Suprapubic skin (tissue), 4 donors: ENCODE data around the gene TPSAB1. TPM values are rescaled to one million over a fixed set of nuclear protein-coding genes. Genes with fewer than 3 reads are reported as not detected.

Source experiments
- DNase-seq, 2 donors: peaks; one replicate each; pipeline ENCODE4 v3.0.0-alpha.2; 2019; ENCODE audit warnings: low spot score in 2 of 2
- H3K27ac ChIP-seq: fragments of 200-600 bp; sonication (generic); one replicate; pipeline ENCODE4 v1.5.1; 2019
- H3K27me3 ChIP-seq: fragments of 200-600 bp; sonication (generic); one replicate; pipeline ENCODE4 v1.5.1; 2019
- H3K36me3 ChIP-seq: fragments of 200-600 bp; sonication (generic); one replicate; pipeline ENCODE4 v1.5.1; 2019
- H3K4me1 ChIP-seq: fragments of 200-600 bp; sonication (generic); one replicate; pipeline ENCODE4 v1.5.1; 2019
- H3K4me3 ChIP-seq: fragments of 200-600 bp; sonication (generic); one replicate; pipeline ENCODE4 v1.5.1; 2019; ENCODE audit warnings: mild to moderate bottlenecking
- H3K9me3 ChIP-seq: fragments of 200-600 bp; sonication (generic); one replicate; pipeline ENCODE4 v1.5.1; 2019
- CTCF ChIP-seq, 2 donors: fragments of 200-600 bp in 1 of 2; fragments of 450-650 bp in 1 of 2; sonication (generic) in 1 of 2; IDR thresholded peaks; one replicate each; pipeline ENCODE4 v1.5.1; 2016 to 2019; ENCODE audit warnings: antibody characterized with exemption in 2 of 2, mild to moderate bottlenecking in 1 of 2, moderate library complexity in 1 of 2
- EP300 ChIP-seq: sonication (generic); formaldehyde crosslinking; IDR thresholded peaks from one replicate; pipeline ENCODE4 v1.6.1; 2017; ENCODE audit warnings: antibody characterized with exemption
- POLR2A ChIP-seq, 2 donors: fragments of 450-650 bp; IDR thresholded peaks; one replicate each; pipeline ENCODE4 v1.6.1; 2017; ENCODE audit warnings: antibody characterized with exemption in 2 of 2, mild to moderate bottlenecking in 2 of 2, moderate library complexity in 2 of 2
- POLR2AphosphoS5 ChIP-seq, 3 donors: sonication (generic); formaldehyde crosslinking; IDR thresholded peaks; one replicate each; pipeline ENCODE4 v1.6.1; 2017; ENCODE audit warnings: antibody characterized with exemption in 3 of 3
- WGBS: methylation state at CpG from one replicate; pipeline ENCODE4 v1.1.5; 2018; 5-methylcytosine and 5-hydroxymethylcytosine counted together
- total RNA-seq, 4 donors: library from RNA; depleted of rRNA; stranded (reverse); fragments of >200 nt; gene quantifications; one replicate each; pipeline ENCODE4 v1.1.0, GENCODE V29; 2016

Gene TPSAB1
- total RNA-seq, 4 donors from 2014 or later, result 6.0 to 36.8 (median 16.5) TPM

GRCh38 chr16:1215574-1216295, 24.8 kb upstream of the TPSAB1 start:
- H3K4me3 ChIP-seq, result no peak overlapping the region
- peaks cover 25% of the 10 kb centered on the region for H3K27me3 ChIP-seq
- no peaks in the 10 kb centered on the region for H3K9me3 ChIP-seq
- no peak for DNase-seq
- TF ChIP-seq POLR2AphosphoS5 (IDR thresholded peaks at IDR 0.05) (no peak), EP300 (no peak), POLR2A (IDR thresholded peaks at IDR 0.05) (no peak), CTCF (IDR thresholded peaks at IDR 0.05) (no peak)
- no peak overlapping the region for H3K27ac ChIP-seq
- no peaks in the 10 kb centered on the region for H3K4me1 ChIP-seq
- H3K36me3 ChIP-seq, result peaks cover 10% of the 10 kb centered on the region
- 79% methylated on average over 19 of the region's 32 CpGs for WGBS

- H3K27ac ChIP-seq, result no peak overlapping the region
- DNase-seq, result no peak
- no peaks in the 10 kb centered on the region for H3K9me3 ChIP-seq
- H3K36me3 ChIP-seq, result peaks cover 7% of the 10 kb centered on the region
- no peaks in the 10 kb centered on the region for H3K4me1 ChIP-seq
- TF ChIP-seq EP300 (no peak), POLR2A (IDR thresholded peaks at IDR 0.05) (no peak), POLR2AphosphoS5 (IDR thresholded peaks at IDR 0.05) (no peak)
- 94% methylated on average over 12 of the region's 12 CpGs for WGBS
- H3K27me3 ChIP-seq, result peaks cover 27% of the 10 kb centered on the region
- H3K4me3 ChIP-seq, result no peak overlapping the region
Measured at GRCh38 chr16:1216296-1216619, 24.2 kb upstream of the TPSAB1 start.

- no peak for DNase-seq
- Histone ChIP-seq H3K27me3 (peaks cover 30% of the 10 kb centered on the region), H3K4me1 (no peaks in the 10 kb centered on the region), H3K4me3 (no peak overlapping the region), H3K27ac (no peak overlapping the region), H3K36me3 (peaks cover under 1% of the 10 kb centered on the region), H3K9me3 (no peaks in the 10 kb centered on the region)
- WGBS, result 50% methylated on average over 9 of the region's 32 CpGs
- TF ChIP-seq POLR2A (IDR thresholded peaks at IDR 0.05) (no peak), CTCF (IDR thresholded peaks at IDR 0.05) (no peak), EP300 (no peak), POLR2AphosphoS5 (IDR thresholded peaks at IDR 0.05) (no peak)
Measured at GRCh38 chr16:1216681-1217400, 23.7 kb upstream of the TPSAB1 start.

GRCh38 chr16:1217526-1217925, 23.0 kb upstream of the TPSAB1 start:
- no peak overlapping the region for H3K27ac ChIP-seq
- 72% methylated on average over 9 of the region's 24 CpGs for WGBS
- H3K4me3 ChIP-seq, result no peak overlapping the region
- no peak for TF ChIP-seq EP300
- TF ChIP-seq POLR2AphosphoS5 (IDR thresholded peaks at IDR 0.05), result no peak
- no peak for TF ChIP-seq CTCF (IDR thresholded peaks at IDR 0.05)
- TF ChIP-seq POLR2A (IDR thresholded peaks at IDR 0.05), result no peak
- no peaks in the 10 kb centered on the region for H3K4me1 ChIP-seq
- H3K36me3 ChIP-seq, result no peaks in the 10 kb centered on the region
- peaks cover 36% of the 10 kb centered on the region for H3K27me3 ChIP-seq
- H3K9me3 ChIP-seq, result no peaks in the 10 kb centered on the region
- DNase-seq, result no peak

- WGBS, result 79% methylated on average over 23 of the region's 49 CpGs
Measured at GRCh38 chr16:1218061-1218929, 22.2 kb upstream of the TPSAB1 start.

More at GRCh38 chr16:1218061-1218929, 22.2 kb upstream of the TPSAB1 start:
- Histone ChIP-seq H3K27me3 (peaks cover 40% of the 10 kb centered on the region), H3K36me3 (no peaks in the 10 kb centered on the region), H3K4me1 (no peaks in the 10 kb centered on the region), H3K9me3 (no peaks in the 10 kb centered on the region), H3K27ac (no peak overlapping the region), H3K4me3 (no peak overlapping the region)
- DNase-seq, result no peak
- TF ChIP-seq POLR2A (IDR thresholded peaks at IDR 0.05), result no peak
- no peak for TF ChIP-seq CTCF (IDR thresholded peaks at IDR 0.05)
- no peak for TF ChIP-seq EP300
- no peak for TF ChIP-seq POLR2AphosphoS5 (IDR thresholded peaks at IDR 0.05)
